Activated gamma-delta T cell (primary cell): ENCODE measurements around the gene RARG.

Experiments used
- DNase-seq: peaks from one replicate; lab custom pipeline; 2025; lab: John Stamatoyannopoulos, UW

The RARG gene

DNA sequence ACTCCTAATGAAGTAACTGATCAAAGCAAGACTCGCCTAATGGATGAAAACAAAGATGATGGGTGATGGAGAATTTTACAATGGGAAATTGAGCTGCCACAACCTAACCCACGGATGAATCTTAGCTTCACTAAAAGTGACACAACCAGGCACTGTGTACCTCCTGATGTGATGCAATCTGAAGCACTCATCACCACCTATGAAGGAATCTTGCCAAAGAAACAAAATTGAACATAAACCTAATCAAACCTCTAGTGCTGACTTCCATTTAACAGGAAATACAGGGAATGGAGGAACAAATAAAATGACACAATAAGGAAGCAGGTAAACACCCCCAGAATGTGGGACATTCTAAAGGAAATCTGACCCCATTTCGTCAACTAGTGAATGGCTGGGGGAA, 13.3 kb upstream of the RARG start:
- DNase-seq = no peak

DNA sequence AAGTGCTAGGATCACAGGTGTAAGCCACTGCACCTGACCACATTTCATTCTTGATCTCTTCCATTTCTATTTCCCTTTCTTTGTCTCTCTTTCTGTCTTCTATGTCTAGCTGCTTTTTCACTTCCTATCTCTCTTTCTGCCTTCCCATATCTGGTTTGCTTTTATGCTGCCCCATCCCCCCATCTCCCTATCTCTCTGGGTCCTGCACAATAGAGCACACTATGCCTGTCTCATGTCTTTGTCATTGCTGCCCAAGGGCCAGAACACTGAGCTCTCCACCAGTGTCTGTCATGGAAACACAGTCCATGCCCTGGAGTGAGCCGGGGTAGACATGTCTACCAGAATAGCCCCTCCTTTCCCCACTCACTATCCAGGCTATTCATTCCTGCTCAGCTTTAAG, 12.3 kb upstream of the RARG start:
- no peak for DNase-seq

DNA sequence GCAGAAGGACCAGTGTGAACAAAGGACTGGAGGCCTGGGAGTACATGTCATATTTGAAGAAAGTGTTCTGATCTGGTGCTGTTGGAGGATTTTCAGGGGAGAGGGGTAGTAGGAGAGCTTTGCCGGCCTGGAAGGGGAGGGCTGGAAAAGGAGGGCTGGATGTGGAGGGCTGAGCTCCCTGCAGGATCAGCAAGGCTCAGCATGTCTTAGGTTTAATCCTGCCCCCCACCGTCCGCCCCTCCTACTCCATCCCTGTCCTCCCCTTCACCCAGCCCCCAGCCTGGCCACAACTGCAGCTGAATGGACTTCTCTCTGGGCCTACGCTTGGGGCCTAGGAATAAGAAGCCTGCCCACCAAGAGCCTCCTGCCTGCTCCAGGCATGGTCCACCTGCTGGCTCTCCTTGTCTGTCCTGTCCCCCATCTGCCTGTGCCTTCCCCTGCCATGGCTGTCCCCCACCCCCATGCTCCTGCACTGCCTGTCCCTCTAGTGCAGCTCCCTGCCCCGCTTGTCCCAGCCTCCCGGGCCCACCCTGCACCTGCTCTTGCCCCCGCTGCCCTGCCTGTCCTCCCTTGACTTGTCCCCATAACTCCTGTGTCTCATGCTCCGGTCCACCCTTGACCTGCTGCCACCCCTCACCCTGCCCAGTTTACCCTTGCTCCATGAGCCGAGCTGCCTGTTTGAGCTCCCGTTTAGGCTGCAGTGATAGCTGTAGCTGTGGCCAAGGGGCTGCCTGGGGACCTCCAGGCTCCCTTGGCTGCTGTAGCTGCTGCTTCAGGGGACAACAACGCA, 9.8 kb upstream of the RARG start:
- no peak for DNase-seq

DNA sequence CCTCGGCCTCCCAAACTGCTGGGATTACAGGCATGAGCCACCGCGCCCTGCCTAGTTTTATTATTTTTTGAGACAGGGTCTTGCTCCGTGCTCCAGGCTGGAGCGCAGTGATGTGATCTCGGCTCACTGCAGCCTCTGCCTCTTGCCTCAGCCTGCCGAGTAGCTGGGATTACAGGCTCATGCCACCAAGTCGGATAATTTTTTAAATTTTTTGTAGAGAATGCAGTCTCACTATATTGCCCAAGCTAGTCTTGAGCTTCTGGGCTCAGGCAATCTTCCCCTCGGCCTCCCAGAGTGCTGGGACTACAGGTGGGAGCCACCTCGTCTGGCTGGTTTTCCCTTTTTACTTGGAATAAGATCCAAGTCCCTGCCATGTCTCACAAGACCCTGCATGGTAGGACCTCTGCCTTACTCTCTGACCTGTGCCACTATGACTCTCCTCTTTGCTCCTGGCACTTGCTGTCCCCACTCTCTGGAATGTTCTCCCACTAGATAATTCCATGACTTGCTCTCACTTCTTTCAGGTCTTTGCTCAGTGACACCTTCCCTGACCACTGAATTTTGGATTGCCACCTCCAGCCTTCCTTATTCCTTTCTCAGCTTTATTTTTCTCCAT, 7.7 kb upstream of the RARG start:
- no peak for DNase-seq

DNA sequence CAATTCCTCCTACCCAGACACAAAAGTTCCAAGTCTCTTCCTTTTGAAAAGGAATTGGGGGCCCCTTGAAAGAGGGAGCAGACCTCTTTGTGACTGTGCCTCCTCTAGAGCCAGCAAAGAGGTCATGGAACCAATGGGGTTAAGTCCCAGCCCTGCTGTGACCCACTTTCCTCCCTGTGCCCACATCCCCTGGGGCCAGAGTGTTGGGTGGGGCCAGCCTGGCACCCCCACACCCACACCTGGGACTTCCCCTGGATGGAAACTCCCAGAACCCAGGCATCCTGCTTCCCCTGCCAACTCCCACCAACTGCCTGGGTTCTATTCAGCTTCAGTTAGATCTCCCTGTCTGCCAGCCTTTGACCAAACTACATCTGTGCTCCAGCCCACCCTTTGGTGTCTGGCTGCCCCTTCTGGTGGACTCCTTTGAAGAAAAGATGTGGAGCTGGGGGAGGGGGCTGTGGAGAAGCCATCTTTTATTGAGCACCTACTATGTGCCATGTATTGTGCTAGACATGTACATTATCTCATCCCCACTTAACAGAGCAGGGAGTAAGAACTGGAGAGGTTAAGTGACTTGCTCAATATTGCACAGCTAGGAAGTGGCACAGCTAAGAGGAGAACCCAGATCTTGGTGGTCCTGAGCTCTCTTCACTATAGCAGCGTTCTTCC, 4.6 kb upstream of the RARG start:
- DNase-seq = peak; percentile 29

DNA sequence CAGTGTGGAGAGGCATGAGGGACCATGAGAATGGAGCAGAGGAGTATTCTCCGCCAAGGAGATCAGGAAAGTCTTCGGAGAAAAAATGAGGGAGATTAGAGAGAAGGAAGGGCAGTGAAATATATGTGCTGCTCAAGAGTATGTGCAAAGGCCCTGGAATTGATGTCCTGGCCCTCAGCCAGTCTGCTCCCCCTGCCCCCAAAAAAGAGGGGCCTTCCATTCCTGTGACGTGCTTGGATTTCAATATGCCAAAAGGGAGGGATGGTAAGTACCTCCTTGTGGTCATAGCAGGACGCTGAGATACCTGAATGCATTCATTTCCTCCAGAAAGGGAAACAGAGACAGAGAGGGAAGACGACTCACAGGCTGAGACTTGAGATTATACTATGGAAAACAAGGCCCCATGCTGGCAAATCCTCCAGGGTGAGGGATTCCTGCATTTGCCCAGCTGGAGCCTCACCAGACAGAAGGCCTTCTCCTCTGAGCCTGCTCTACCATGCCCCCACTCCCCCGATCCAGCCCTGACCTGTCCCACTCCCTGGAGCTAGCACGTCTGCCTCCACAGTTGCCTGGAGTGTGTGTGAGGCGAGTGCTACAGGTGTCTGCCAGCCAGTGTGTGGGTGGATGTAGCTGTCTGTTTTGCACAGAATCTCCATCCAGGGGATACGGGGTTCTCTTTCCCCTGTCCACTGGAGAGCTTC, 3.9 kb upstream of the RARG start:
- no peak for DNase-seq

DNA sequence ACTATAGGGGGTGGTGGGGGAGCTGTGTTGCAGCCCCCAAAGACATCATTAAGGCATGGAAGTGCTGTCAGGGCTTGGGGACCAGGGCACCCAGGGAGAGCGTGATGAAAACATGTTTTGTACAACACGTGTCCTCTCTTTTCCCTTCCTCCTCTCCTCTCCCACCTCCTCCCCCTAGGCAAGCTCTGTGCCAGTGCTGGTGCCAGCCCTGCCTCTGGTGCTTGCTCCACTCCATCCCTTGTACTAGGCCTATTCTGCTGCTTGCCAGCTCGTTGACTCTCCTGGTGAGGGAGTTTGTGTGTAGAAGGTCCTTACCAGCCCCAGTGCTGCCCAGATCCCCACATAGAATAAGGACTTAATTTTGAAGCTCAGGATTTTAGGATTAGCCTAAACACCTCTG, 3.2 kb upstream of the RARG start:
- DNase-seq = no peak

DNA sequence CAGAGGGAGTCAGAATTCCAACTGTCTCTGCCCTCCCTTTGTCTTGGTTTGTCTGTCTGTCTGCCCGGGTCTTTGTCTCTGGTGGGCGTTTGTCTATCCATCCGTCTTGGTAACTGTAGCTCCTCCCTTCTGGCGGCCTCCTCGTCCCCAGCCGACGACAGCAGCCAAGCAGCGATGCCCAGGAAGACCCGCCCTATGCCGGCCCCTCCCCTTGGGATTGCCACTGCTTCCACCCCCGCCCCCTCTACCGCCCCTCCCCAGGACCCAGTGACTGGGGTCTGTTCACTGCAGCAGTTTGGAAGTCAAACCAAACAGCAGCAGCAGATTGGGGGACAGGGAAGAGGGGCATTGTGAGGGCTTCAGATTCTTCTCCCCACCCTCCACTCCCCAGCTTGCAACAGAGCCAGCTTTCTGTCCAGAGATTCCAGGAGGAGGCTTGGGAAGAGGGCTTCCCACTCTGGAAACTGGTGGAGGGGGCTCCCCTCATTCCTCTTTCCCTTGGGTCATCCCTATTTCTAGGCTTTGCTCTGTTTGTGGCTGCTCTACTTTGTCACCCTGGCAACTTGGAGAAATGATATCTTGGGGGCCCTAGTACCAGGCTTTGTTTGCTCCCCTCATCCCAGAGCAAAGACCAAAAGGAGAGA, 2.4 kb upstream of the RARG start:
- no peak for DNase-seq

DNA sequence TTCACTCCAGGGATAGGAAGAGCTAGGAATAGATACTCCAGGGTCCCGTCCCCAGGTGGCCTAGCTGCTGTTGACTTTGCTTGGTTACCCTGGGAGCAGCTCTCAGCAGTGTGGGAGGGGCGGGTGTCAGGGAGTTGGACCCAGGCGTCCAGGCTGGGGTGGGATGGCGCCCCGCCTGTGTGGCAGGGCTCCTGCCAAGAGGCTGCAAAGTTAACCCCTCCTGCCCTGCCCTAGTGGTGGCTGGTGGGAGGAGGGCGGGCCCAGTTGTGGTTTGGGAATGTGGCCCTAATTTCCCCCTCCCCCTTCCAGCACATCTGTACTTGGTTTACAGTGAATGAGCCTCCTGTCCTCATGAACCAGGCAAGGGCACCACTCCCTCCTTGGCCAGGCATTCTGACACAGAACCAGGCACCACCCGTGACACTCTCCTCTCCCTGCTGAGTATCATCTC, 1.7 kb upstream of the RARG start:
- DNase-seq = no peak

DNA sequence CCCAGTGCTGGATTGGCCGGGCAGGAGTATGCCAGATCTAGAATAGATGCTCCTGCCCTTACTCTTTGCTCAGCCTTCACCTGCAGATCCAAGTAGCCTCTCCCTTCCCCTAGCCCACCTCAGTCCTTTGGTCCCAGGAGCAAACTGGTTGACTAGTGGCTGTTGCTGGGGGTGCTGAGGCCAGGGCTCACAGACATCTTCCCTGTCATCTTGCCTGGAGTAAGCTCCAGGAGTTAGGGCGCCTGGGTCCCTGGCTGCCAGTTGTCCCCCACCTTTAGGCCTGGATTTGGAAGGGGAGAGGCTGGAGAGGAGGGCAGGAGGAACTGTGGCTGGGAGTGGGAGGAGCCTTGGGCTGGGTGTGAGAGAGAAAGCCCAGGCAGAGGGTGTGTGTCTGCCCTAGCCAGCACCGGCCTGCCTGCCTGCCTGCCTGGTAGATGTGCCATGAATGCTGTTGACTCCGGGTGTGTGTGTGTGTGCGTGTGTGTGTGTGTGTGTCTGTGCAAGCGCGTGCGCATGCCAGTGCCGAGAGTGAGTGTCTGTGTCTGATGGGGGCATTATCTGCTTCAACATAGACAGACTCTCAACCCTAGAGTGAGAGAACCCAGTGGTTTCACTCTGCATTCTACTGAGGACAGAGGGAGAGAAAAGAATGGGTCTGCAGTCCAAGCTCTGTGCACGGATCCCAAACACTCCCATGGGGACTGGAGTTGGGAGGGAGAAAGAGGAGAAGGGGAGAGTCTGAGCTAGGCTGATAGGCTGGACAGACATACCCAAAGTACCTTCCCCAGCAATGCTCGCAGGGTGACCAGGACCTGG, 845 bp upstream of the RARG start:
- no peak for DNase-seq

DNA sequence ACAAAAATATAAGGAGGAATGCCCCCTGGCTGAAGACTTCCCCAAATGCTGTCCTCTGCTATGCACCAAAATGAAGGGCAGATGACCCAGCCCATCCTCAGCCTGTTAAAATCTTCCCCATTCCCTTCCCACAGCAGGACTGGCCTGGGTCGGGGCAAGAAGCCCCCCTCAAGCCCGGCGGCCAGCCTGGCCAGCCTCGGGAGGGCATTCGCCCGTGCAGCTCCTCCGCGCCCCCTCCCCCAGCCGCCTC, 413 bp downstream of the RARG start:
- no peak for DNase-seq

DNA sequence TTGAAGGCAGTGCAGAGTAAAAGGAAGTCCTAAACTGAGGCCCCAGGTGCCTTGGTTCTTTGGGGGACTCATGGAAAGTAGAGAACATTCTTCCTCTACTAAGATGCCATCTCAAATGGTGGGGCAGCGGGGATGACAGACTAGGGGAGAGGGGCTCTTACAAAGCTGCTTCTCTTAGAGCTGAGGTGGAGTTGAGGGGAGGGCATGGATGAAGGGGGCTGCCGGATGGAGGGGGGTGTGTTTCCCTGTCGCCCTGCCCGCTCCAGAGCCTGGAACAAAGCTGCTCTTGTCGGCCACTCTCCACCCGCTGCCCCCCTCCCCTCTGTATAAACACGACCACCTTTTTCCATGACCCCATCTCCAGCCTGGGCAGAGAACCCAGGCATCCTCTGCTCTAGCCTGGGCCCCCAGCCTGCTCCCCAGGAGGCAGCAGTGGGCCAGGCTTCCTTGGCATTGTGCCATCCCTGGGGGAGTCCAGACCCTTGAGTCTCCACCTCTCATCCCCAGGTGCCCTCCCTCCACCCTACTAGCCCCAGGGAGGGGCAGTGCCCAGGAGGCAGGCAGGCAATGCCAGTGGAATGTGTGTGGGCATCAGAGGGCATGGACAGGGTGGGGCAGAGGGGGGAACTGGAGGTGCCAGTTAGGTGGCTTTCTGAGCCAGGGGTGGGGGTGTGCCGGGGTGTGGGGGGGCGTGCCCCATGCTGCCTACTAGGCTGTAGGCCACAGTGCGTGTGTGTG, 1.7 kb downstream of the RARG start:
- no peak for DNase-seq

DNA sequence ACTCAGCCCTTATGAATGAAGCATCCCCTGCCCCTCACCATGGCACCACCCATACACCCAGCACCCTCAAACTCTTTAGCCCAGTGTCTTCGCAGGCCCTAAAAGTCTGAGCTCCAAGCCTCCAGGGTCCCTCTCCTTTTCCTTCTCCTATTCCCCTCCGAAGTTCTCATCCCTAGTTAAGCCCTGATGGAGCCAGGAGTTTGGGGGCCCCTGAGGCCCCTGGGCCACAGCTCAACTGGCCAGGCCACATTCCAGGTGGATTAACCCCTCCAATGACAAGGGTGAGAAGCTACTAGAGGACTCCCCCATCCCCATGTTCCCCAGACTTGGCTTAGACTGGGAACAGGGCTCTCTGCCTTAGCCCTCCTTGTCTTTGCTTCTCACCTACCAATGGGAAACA, 2.6 kb downstream of the RARG start:
- DNase-seq = no peak

DNA sequence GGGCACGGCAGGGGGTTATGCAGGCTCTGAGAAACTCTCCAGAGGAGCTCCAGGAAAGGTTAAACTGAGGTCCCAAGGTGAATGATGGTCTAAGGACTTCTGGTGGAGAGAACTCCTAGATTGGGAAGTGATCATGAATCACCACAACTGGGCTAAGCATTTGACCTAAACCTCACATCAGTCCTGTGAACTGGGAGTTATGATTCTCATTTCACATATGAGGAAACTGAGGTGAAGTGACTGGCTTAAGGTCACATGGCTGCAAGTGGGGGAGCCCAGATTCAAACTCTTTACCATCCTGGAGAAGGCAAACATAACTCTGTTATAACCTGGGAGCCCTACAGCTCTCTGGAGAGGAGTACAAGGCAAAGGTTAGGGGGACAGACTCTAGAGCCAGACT, 4.2 kb downstream of the RARG start:
- DNase-seq = no peak

DNA sequence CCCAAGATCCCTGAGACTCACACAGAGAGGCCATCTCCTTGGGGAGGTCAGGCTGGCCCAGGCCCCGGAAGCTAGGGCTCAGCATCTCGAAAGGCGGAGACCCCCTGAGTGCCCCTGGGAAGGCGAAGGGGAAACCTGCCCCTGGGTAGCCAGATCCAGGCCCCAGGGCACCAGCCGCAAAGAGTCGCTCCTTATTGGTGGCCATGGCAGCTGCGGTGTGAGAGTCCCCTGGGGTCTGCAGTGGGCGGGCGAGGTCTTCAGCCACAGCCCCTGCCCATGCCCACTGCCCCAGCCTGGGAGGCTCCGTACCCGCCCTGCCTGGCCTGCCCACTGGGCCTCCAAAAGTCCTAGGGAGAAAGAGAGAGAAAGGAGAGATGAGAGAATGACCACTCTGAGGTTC, 4.7 kb downstream of the RARG start:
- no peak for DNase-seq

DNA sequence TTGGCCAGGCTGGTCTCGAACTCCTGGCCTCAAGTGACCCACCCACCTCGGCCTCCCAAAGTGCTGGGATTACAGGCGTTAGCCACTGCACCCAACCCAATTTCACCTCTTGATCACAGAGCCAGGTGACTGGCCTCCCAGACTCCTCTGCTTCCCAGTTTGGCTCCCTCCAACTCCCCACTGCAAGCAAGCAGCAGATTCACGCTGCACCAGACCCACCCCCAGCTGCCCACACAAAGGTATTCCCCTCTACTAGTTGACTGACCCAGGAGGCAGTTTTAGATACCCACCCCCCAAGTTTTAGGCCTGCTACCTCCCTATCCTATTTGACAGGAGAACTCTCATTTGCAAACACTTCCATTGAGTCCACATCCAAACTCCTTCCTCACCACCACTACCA, 5.2 kb downstream of the RARG start:
- no peak for DNase-seq

DNA sequence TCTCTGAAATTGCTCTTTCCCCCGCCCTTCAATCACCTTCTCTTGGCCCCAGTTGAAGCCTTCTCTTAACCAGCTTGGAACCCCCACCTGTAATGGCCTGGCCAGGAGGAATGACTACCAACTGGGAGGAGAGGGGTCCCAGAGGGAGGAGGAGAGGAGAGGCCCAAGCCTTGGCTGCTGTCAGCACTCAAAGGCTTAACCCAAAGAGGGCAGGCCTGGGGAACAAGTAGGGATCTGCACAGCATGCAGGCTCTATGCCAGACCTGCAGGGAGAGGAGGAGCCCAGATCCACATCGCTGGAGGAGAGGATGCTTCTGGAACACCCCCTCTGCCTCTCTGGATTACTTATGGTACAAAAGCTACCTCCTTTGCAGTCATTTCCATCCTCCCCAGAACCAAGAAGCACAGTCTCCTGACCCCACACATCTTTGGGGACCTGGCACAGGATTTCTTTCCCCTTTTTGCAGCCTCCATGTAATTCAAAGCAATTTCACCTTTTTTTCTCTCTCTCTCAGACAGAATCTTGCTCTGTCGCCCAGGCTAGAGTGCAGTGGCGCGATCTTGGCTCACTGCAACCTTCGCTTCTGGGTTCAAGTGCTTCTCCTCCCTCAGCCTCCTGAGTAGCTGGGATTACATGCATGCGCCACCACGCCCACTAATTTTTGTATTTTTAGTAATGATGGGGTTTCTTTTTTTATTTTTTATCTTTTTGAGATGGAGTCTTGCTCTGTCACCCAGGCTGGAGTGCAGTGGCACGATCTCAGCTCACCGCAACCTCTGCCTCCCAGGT, 6.2 kb downstream of the RARG start:
- DNase-seq = no peak

DNA sequence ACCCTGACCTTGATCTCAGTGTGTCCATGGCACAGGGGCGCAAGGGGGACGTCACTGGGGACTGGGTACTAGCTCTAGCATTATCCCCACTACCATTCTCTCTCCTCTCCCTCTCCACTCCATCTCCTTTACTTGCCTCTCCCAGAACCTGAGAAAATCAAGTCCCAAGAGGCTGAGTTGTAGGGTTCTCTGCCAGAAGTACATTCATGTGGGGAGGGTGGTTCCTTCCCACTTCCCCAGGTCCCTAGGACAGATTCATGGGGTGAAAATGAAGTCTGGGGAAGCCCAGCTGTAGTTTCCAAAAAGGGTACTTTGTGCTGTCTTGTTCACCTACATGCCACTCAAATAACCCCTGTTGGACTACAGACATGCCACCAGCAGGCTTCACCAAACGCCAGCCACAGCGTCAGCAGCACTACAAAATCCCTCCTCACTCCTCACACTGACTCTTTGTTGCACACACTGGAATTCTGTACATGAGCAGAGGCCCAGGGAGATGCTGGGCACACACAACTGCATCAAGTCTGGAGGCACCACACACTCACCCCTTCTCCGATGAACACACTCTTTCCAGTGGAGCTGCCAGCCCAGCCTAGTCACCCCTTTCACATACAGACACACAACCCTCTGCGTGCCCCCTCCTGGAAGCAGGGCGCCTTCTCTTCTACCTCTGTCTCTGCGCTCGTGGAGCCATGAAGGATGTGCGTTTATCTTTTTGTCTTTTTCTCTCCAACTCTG, 6.9 kb downstream of the RARG start:
- no peak for DNase-seq
